PFSK-1 (cell line): Measurements from ENCODE around the gene ADAM11.

Source experiments
- POLR2AphosphoS5 ChIP-seq: IDR thresholded peaks from 2 replicates; pipeline ENCODE4 v1.6.1; 2012; ENCODE audit warnings: low read depth, mild to moderate bottlenecking, control low read depth, low read length, moderate library complexity
- TF ChIP-seq, protein P1 (sequence below), 2 experiments: IDR thresholded peaks; 2 replicates each; pipeline versions ENCODE4 v1.6.1 to v1.8.0; 2011 to 2012; ENCODE audit warnings: low read depth in 2 of 2, low read length in 2 of 2, control low read depth in 1 of 2, inconsistent platforms in 1 of 2, mild to moderate bottlenecking in 1 of 2, moderate library complexity in 1 of 2; ENCODE audit not compliant: insufficient read depth in 1 of 2

DNA sequence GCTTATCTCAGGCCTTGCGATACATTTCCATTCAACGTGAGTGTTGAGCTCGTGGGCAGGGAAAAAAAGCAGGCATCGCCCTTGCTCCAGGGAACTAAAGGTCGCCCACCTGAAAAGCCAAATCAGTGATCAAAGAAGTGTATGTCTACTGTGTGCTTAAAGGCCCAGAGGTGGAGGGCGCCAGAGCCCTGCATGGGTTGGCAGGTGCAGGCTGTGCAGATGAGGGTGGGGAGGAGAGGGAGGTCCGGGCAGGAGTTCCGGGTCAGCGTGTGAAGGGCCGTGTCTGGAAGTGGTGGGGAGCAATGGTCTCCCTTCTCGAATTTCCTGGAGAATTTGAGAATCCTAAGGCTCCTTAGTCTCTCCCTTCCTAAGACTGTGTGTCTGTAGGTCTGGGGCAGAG, 7.2 kb downstream of the ADAM11 start:
- no peak for TF ChIP-seq POLR2AphosphoS5
- TF ChIP-seq, protein P1, sequence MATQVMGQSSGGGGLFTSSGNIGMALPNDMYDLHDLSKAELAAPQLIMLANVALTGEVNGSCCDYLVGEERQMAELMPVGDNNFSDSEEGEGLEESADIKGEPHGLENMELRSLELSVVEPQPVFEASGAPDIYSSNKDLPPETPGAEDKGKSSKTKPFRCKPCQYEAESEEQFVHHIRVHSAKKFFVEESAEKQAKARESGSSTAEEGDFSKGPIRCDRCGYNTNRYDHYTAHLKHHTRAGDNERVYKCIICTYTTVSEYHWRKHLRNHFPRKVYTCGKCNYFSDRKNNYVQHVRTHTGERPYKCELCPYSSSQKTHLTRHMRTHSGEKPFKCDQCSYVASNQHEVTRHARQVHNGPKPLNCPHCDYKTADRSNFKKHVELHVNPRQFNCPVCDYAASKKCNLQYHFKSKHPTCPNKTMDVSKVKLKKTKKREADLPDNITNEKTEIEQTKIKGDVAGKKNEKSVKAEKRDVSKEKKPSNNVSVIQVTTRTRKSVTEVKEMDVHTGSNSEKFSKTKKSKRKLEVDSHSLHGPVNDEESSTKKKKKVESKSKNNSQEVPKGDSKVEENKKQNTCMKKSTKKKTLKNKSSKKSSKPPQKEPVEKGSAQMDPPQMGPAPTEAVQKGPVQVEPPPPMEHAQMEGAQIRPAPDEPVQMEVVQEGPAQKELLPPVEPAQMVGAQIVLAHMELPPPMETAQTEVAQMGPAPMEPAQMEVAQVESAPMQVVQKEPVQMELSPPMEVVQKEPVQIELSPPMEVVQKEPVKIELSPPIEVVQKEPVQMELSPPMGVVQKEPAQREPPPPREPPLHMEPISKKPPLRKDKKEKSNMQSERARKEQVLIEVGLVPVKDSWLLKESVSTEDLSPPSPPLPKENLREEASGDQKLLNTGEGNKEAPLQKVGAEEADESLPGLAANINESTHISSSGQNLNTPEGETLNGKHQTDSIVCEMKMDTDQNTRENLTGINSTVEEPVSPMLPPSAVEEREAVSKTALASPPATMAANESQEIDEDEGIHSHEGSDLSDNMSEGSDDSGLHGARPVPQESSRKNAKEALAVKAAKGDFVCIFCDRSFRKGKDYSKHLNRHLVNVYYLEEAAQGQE (IDR thresholded peaks at IDR 0.05; ENCODE audit: insufficient read depth in 1 of 2, low read depth in 2 of 2, low read length in 2 of 2): no peak
